Measurements from ENCODE around the gene GYS1.
"Not testable (repeated sequence)": the region's sequence is repeated elsewhere in the genome, so short reads cannot be mapped to it uniquely, and the experiment has no call there.

Gene GYS1

GRCh38 chr19:48925240-48925843 lies 67.8 kb downstream of the GYS1 start:
- DNase-seq (ENCODE audit: low read depth), result peak; percentile 95
- no peak overlapping the region for H3K4me3 ChIP-seq (ENCODE audit: low read length)
- no peak for TF ChIP-seq CTCF (IDR thresholded peaks at IDR 0.05; ENCODE audit: insufficient read depth, low read depth, low read length, missing control alignments)

- TF ChIP-seq CTCF (IDR thresholded peaks at IDR 0.05; ENCODE audit: insufficient read depth, low read depth, low read length, missing control alignments), result no peak
- H3K4me3 ChIP-seq (ENCODE audit: low read length), result no peak overlapping the region
- DNase-seq (ENCODE audit: low read depth), result no peak
Measured at GRCh38 chr19:48922548-48923490, 70.3 kb downstream of the GYS1 start.

GRCh38 chr19:48921721-48922500 lies 71.2 kb downstream of the GYS1 start:
- TF ChIP-seq CTCF (IDR thresholded peaks at IDR 0.05; ENCODE audit: insufficient read depth, low read depth, low read length, missing control alignments), result no peak
- no peak for DNase-seq (ENCODE audit: low read depth)
- no peak overlapping the region for H3K4me3 ChIP-seq (ENCODE audit: low read length)

- H3K4me3 ChIP-seq (ENCODE audit: low read length), result no peak overlapping the region
- TF ChIP-seq CTCF (IDR thresholded peaks at IDR 0.05; ENCODE audit: insufficient read depth, low read depth, low read length, missing control alignments), result no peak
- DNase-seq (ENCODE audit: low read depth), result no peak
Measured at GRCh38 chr19:48920949-48921348, 72.2 kb downstream of the GYS1 start.

GRCh38 chr19:48919271-48919670 lies 73.8 kb downstream of the GYS1 start:
- not testable (repeated sequence) for DNase-seq (ENCODE audit: low read depth)

GRCh38 chr19:48918801-48919247 lies 74.3 kb downstream of the GYS1 start:
- H3K4me3 ChIP-seq (ENCODE audit: low read length), result no peak overlapping the region
- no peak for DNase-seq (ENCODE audit: low read depth)
- no peak for TF ChIP-seq CTCF (IDR thresholded peaks at IDR 0.05; ENCODE audit: insufficient read depth, low read depth, low read length, missing control alignments)

More at GRCh38 chr19:48919271-48919670, 73.8 kb downstream of the GYS1 start:
- not testable (repeated sequence) for H3K4me3 ChIP-seq (ENCODE audit: low read length)

All from epithelial cell of esophagus (primary cell).